GM23338 (cell line): ENCODE results near the gene TCF7.
A peak's percentile ranks its signal among the peaks of the same experiment; 100 is the strongest.

ENCODE experiments used
- CREB1 ChIP-seq: fragments of 250-450 bp; sonication (Bioruptor Pico); IDR thresholded peaks from 2 replicates; pipeline ENCODE4 v1.5.0; 2020; ENCODE audit warnings: low read depth, mild to moderate bottlenecking, moderate library complexity
- EZH2 ChIP-seq: fragments of 200-600 bp; sonication (generic); IDR thresholded peaks from one replicate; pipeline ENCODE4 v1.8.0; 2017; ENCODE audit warnings: antibody characterized with exemption, mild to moderate bottlenecking, low read depth; ENCODE audit not compliant: unreplicated experiment
- EZH2phosphoT487 ChIP-seq: fragments of 200-600 bp; sonication (generic); IDR thresholded peaks from one replicate; pipeline ENCODE4 v1.8.1; 2018; ENCODE audit warnings: antibody characterized with exemption; ENCODE audit not compliant: unreplicated experiment
- JUNB ChIP-seq: IDR thresholded peaks from one replicate; pipeline ENCODE4 v1.6.1; 2016; ENCODE audit warnings: antibody characterized with exemption; ENCODE audit not compliant: unreplicated experiment
- POLR2AphosphoS5 ChIP-seq: IDR thresholded peaks from 2 replicates; pipeline ENCODE4 v1.6.1; 2016; ENCODE audit warnings: antibody characterized with exemption, low read depth
- TF ChIP-seq, protein P1 (sequence below), 2 experiments: fragments of 200-600 bp in 1 of 2; sonication (generic) in 1 of 2; conservative IDR thresholded peaks; 2 replicates each; pipeline versions ENCODE4 v1.5.1 to v1.6.1; 2016 to 2017; ENCODE audit warnings: antibody characterized with exemption in 2 of 2, low read depth in 2 of 2, mild to moderate bottlenecking in 2 of 2, moderate library complexity in 1 of 2
- TF ChIP-seq, protein P2 (sequence below): IDR thresholded peaks from one replicate; pipeline ENCODE4 v1.6.1; 2018; ENCODE audit warnings: antibody characterized with exemption; ENCODE audit not compliant: unreplicated experiment

DNA sequence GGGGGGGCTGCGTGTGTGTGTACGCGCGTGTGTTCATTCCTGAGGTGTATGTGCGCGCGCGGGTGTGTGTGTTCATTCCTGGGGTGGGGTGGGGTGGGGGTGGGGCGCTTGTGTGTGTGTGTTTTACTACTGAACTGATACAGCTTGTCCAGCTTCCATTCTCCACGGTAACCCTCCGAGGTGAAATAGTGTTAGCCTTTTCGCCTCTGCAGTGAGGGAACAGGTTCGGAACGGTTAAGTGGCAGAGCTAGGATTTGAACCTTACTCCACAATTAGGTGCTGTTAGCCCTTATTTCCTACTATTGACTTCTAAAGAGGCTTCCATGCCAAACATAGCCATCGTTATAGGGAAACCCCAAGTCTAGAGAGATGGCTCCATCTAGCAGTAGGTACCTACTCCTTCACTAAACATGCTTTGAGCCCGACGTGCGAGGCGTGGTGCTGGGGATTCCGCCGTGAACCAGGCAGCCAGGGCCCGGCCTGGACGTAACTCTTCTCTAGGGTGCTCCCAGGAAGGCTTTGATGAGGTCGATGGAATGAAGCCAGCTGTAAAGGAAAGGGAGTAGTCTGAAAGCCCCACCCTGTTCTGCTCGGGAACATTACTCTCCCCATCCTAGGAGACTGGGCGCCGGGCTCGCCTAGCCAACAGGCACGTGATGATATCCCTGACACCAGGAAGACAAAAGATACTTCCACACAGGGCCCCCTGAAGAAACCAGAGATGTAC, 63.1 kb downstream of the TCF7 start:
- TF ChIP-seq POLR2AphosphoS5 (no peak), JUNB (no peak), EZH2 (no peak), CREB1 (CRISPR knock-in tag) (no peak), EZH2phosphoT487 (no peak)
- TF ChIP-seq, protein P1, sequence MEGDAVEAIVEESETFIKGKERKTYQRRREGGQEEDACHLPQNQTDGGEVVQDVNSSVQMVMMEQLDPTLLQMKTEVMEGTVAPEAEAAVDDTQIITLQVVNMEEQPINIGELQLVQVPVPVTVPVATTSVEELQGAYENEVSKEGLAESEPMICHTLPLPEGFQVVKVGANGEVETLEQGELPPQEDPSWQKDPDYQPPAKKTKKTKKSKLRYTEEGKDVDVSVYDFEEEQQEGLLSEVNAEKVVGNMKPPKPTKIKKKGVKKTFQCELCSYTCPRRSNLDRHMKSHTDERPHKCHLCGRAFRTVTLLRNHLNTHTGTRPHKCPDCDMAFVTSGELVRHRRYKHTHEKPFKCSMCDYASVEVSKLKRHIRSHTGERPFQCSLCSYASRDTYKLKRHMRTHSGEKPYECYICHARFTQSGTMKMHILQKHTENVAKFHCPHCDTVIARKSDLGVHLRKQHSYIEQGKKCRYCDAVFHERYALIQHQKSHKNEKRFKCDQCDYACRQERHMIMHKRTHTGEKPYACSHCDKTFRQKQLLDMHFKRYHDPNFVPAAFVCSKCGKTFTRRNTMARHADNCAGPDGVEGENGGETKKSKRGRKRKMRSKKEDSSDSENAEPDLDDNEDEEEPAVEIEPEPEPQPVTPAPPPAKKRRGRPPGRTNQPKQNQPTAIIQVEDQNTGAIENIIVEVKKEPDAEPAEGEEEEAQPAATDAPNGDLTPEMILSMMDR (conservative IDR thresholded peaks at IDR 0.05; ENCODE audit: low read depth in 2 of 2) = 0 out of 4 replicates have a peak, but pooled peaks of 1 of the 2 experiments have one; percentile 4
- TF ChIP-seq, protein P2, sequence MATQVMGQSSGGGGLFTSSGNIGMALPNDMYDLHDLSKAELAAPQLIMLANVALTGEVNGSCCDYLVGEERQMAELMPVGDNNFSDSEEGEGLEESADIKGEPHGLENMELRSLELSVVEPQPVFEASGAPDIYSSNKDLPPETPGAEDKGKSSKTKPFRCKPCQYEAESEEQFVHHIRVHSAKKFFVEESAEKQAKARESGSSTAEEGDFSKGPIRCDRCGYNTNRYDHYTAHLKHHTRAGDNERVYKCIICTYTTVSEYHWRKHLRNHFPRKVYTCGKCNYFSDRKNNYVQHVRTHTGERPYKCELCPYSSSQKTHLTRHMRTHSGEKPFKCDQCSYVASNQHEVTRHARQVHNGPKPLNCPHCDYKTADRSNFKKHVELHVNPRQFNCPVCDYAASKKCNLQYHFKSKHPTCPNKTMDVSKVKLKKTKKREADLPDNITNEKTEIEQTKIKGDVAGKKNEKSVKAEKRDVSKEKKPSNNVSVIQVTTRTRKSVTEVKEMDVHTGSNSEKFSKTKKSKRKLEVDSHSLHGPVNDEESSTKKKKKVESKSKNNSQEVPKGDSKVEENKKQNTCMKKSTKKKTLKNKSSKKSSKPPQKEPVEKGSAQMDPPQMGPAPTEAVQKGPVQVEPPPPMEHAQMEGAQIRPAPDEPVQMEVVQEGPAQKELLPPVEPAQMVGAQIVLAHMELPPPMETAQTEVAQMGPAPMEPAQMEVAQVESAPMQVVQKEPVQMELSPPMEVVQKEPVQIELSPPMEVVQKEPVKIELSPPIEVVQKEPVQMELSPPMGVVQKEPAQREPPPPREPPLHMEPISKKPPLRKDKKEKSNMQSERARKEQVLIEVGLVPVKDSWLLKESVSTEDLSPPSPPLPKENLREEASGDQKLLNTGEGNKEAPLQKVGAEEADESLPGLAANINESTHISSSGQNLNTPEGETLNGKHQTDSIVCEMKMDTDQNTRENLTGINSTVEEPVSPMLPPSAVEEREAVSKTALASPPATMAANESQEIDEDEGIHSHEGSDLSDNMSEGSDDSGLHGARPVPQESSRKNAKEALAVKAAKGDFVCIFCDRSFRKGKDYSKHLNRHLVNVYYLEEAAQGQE = no peak
